HS-5 (cell line): ENCODE measurements around the gene ATAD3C.
"Not testable (repeated sequence)": the region's sequence is repeated elsewhere in the genome, so short reads cannot be mapped to it uniquely, and the experiment has no call there.

Experiments used
- DNase-seq: peaks from one replicate; pipeline ENCODE4 v3.0.0-alpha.2; 2012; ENCODE audit warnings: low read depth

ATAD3C gene

GRCh38 chr1:1449099-1449739, at the start of gene ATAD3C:
Gene ATAD3C, plus strand, starts transcription at chr1:1449689. Its CDS starts 995 bp downstream, at chr1:1450684.
- no peak for DNase-seq

- no peak for DNase-seq
These were observed 49.5 kb upstream of the ATAD3C start for GRCh38 chr1:1399872-1400575.

GRCh38 chr1:1400576-1401456, 48.7 kb upstream of the ATAD3C start:
- no peak for DNase-seq

- DNase-seq: no peak
These were observed 48.0 kb upstream of the ATAD3C start for GRCh38 chr1:1401457-1402010.

GRCh38 chr1:1402072-1402900, 47.2 kb upstream of the ATAD3C start:
- no peak for DNase-seq

GRCh38 chr1:1402901-1403392, 46.5 kb upstream of the ATAD3C start:
- not testable (repeated sequence) for DNase-seq

- DNase-seq: no peak
These were observed 45.8 kb upstream of the ATAD3C start for GRCh38 chr1:1403653-1404052.

GRCh38 chr1:1406101-1406820, 43.2 kb upstream of the ATAD3C start:
- no peak for DNase-seq

- DNase-seq: peak; percentile 58
These were observed 42.5 kb upstream of the ATAD3C start, which contains the start of gene MRPL20 for GRCh38 chr1:1406821-1407635. Gene MRPL20, minus strand, starts transcription at chr1:1407293. Its CDS starts 76 bp downstream, at chr1:1407217.

- DNase-seq: no peak
These were observed 41.7 kb upstream of the ATAD3C start for GRCh38 chr1:1407636-1408318.

- not testable (repeated sequence) for DNase-seq
These were observed 39.3 kb upstream of the ATAD3C start for GRCh38 chr1:1410238-1410637.

GRCh38 chr1:1411626-1412025, 37.9 kb upstream of the ATAD3C start:
- no peak for DNase-seq

GRCh38 chr1:1412311-1412902, 37.1 kb upstream of the ATAD3C start:
- DNase-seq: not testable (repeated sequence)

- DNase-seq: no peak
These were observed 33.7 kb upstream of the ATAD3C start for GRCh38 chr1:1415751-1416150.

- not testable (repeated sequence) for DNase-seq
These were observed 32.1 kb upstream of the ATAD3C start for GRCh38 chr1:1417396-1417795.

- DNase-seq: not testable (repeated sequence)
These were observed 31.5 kb upstream of the ATAD3C start for GRCh38 chr1:1417825-1418463.

- no peak for DNase-seq
These were observed 30.8 kb upstream of the ATAD3C start for GRCh38 chr1:1418464-1419362.
